Hepatocyte (in vitro differentiated cells): ENCODE data around the gene DCLK2.

Experiments
- CTCF ChIP-seq: fragments of 200-600 bp; sonication (generic); IDR thresholded peaks from 2 replicates; pipeline ENCODE4 v1.5.1; 2016; ENCODE audit warnings: antibody characterized with exemption, mild to moderate bottlenecking; ENCODE audit not compliant: poor library complexity
- EZH2 ChIP-seq: fragments of 200-600 bp; sonication (generic); IDR thresholded peaks from 2 replicates; pipeline ENCODE4 v1.6.1; 2016; ENCODE audit warnings: antibody characterized with exemption, mild to moderate bottlenecking, borderline replicate concordance

DNA sequence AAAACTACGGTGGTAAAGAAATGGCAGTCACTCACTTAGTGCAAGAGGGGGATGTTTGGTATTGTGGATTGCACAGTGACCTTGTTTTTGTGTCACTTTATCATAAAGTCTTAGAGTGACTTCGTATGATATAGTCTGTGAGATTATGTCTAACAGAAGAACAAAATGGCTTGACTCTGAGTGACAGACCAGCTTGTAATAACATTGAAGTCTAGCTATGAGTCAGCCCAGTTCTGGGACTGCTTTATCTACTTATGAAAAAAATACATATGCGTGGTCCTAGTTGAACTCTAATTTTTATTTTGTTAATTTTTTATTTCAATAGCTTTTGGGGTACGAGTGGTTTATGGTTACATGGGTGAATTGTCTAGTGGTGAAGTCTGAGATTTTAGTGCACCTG is 20.0 kb downstream of the DCLK2 start:
- no peak for TF ChIP-seq CTCF
- no peak for TF ChIP-seq EZH2
